HepG2 (cell line): ENCODE results near the gene ASAP2. TPM values are rescaled to one million over a fixed set of nuclear protein-coding genes. Genes with fewer than 3 reads are reported as not detected.

Experiments used
- MTA1 ChIP-seq: sonication (generic); formaldehyde crosslinking; IDR thresholded peaks from 2 replicates; pipeline ENCODE4 v1.4.0; 2020; ENCODE audit warnings: missing genetic modification reagents, mild to moderate bottlenecking, borderline replicate concordance
- NCOA1 ChIP-seq: sonication (generic); formaldehyde crosslinking; IDR thresholded peaks from 2 replicates; pipeline ENCODE4 v1.9.0; 2021; ENCODE audit warnings: missing genetic modification reagents
- RELA ChIP-seq: sonication (generic); formaldehyde crosslinking; IDR thresholded peaks from 2 replicates; pipeline ENCODE4 v1.4.0; 2020; ENCODE audit warnings: missing genetic modification reagents
- SIX1 ChIP-seq: sonication (generic); formaldehyde crosslinking; IDR thresholded peaks from 2 replicates; pipeline ENCODE4 v1.4.0; 2020; ENCODE audit warnings: missing genetic modification reagents, borderline replicate concordance
- TAF15 ChIP-seq: fragments of 200-400 bp; formaldehyde crosslinking; IDR thresholded peaks from one replicate; pipeline ENCODE4 v1.6.1; 2018; ENCODE audit warnings: mild to moderate bottlenecking, low read depth, low read length; ENCODE audit not compliant: poor library complexity, severe bottlenecking
- ZNF230 ChIP-seq: sonication (generic); formaldehyde crosslinking; IDR thresholded peaks from 2 replicates; pipeline ENCODE4 v1.4.0; 2020; ENCODE audit warnings: mild to moderate bottlenecking, missing genetic modification reagents
- ZNF251 ChIP-seq: sonication (generic); formaldehyde crosslinking; IDR thresholded peaks from 2 replicates; pipeline ENCODE4 v1.9.0; 2021; ENCODE audit warnings: mild to moderate bottlenecking, missing genetic modification reagents
- ZNF720 ChIP-seq: sonication (generic); formaldehyde crosslinking; IDR thresholded peaks from 2 replicates; pipeline ENCODE4 v1.4.0; 2020; ENCODE audit warnings: missing genetic modification reagents
- polyA plus RNA-seq, 8 experiments: library from polyadenylated mRNA; depleted of rRNA in 3 of 8; stranded (reverse) in 7 of 8; unstranded in 1 of 8; fragments of >200 nt; fragmentation: Illumina TruSeq in 4 of 8; extraction: Trizol in 4 of 8; gene quantifications; 2 replicates each; pipeline versions ENCODE4 v1.2.1 to v1.2.3, GENCODE V29; 2011 to 2016; ENCODE audit warnings: low read depth in 4 of 8, missing spikeins in 1 of 8, mixed read lengths in 1 of 8; ENCODE audit not compliant: insufficient read depth in 1 of 8
- total RNA-seq, 5 experiments: library from RNA; depleted of rRNA; stranded (reverse); fragments of >200 nt; fragmentation: Illumina TruSeq; extraction: Trizol; gene quantifications; 2 replicates each; pipeline ENCODE4 v1.2.3, GENCODE V29; 2016; ENCODE audit warnings: low read depth in 1 of 5
- TF ChIP-seq, protein P1 (sequence below): sonication (generic); formaldehyde crosslinking; conservative IDR thresholded peaks from 2 replicates; pipeline ENCODE4 v1.5.0; 2020; ENCODE audit warnings: missing genetic modification reagents
- TF ChIP-seq, protein P2 (sequence below): IDR thresholded peaks from 2 replicates; pipeline ENCODE4 v1.6.1; 2018; ENCODE audit warnings: missing genetic modification reagents, mild to moderate bottlenecking, missing compliant biosample characterization
- TF ChIP-seq, protein P3 (sequence below): sonication (generic); formaldehyde crosslinking; conservative IDR thresholded peaks from 2 replicates; pipeline ENCODE4 v1.8.0; 2022; ENCODE audit warnings: low read depth, missing genetic modification reagents
- TF ChIP-seq, protein P4 (sequence below): sonication (generic); formaldehyde crosslinking; IDR thresholded peaks from 2 replicates; pipeline ENCODE4 v1.8.1; 2023; ENCODE audit warnings: mild to moderate bottlenecking, moderate library complexity, missing genetic modification reagents
- TF ChIP-seq, protein P5 (sequence below), 2 experiments: fragments of 450-650 bp in 1 of 2; sonication (generic) in 1 of 2; formaldehyde crosslinking in 1 of 2; IDR thresholded peaks; 2 replicates each; pipeline versions ENCODE4 v1.6.1 to v1.8.0; 2016 to 2022; ENCODE audit warnings: antibody characterized with exemption in 1 of 2, mild to moderate bottlenecking in 1 of 2, missing genetic modification reagents in 1 of 2

ASAP2 gene
- total and polyA plus RNA-seq, 2 of the 13 experiments (the other 11 are each of a cell fraction or from before 2014, with no cell fraction given) = 7.3 to 22.3 TPM

DNA sequence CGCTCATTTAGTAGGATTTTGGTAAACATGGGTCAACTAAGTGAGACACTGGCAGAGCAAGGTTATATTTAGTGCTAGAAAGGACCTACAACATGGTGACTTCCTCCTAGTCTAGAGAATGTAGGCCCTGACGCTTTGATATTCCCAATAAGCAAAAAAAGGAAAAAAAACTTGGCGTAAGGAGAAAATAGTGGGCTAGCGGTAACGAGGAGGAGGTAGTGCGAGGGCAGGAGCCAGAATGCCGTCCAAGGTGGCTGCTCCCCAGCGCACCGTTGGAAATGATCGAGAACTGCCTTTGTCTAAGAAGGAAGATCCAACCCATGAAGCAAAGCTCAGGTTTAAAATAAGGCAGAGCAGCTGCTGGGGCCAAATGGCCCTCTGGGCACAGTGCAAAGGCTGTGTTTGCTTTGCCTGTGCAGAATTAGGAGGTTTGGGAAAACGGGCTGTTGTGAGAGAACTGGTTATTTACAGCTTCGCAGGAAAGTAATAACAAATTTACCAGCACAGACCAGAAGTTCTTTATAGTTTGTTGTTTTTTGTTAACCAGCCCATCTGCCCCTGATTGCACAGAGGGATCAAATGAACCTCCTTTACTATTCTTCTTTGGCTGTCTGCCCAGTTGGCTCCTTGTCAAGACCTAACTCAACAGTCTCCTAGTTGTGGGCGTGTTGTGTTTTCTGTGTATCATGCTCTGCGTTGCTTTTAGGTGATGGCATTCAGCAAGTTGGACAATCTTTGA lies 130.1 kb downstream of the ASAP2 start (continued):
- TF ChIP-seq, protein P1, sequence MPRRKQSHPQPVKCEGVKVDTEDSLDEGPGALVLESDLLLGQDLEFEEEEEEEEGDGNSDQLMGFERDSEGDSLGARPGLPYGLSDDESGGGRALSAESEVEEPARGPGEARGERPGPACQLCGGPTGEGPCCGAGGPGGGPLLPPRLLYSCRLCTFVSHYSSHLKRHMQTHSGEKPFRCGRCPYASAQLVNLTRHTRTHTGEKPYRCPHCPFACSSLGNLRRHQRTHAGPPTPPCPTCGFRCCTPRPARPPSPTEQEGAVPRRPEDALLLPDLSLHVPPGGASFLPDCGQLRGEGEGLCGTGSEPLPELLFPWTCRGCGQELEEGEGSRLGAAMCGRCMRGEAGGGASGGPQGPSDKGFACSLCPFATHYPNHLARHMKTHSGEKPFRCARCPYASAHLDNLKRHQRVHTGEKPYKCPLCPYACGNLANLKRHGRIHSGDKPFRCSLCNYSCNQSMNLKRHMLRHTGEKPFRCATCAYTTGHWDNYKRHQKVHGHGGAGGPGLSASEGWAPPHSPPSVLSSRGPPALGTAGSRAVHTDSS (CRISPR knock-in tag) = no peak
- TF ChIP-seq, protein P2, sequence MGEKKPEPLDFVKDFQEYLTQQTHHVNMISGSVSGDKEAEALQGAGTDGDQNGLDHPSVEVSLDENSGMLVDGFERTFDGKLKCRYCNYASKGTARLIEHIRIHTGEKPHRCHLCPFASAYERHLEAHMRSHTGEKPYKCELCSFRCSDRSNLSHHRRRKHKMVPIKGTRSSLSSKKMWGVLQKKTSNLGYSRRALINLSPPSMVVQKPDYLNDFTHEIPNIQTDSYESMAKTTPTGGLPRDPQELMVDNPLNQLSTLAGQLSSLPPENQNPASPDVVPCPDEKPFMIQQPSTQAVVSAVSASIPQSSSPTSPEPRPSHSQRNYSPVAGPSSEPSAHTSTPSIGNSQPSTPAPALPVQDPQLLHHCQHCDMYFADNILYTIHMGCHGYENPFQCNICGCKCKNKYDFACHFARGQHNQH (CRISPR knock-in tag) = no peak; the same call in 1 of the 2 replicates
- TF ChIP-seq NCOA1 (CRISPR knock-in tag) (0 out of 2 replicates have a peak, but pooled peaks have one; percentile 36), SIX1 (peak; percentile 85), ZNF251 (CRISPR knock-in tag) (no peak), MTA1 (peak; percentile 85; the same call in 1 of the 2 replicates), RELA (CRISPR knock-in tag) (no peak), ZNF720 (CRISPR knock-in tag) (no peak), ZNF230 (peak; percentile 95), TAF15 (no peak)
- TF ChIP-seq, protein P3, sequence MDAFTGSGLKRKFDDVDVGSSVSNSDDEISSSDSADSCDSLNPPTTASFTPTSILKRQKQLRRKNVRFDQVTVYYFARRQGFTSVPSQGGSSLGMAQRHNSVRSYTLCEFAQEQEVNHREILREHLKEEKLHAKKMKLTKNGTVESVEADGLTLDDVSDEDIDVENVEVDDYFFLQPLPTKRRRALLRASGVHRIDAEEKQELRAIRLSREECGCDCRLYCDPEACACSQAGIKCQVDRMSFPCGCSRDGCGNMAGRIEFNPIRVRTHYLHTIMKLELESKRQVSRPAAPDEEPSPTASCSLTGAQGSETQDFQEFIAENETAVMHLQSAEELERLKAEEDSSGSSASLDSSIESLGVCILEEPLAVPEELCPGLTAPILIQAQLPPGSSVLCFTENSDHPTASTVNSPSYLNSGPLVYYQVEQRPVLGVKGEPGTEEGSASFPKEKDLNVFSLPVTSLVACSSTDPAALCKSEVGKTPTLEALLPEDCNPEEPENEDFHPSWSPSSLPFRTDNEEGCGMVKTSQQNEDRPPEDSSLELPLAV (CRISPR knock-in tag) = no peak
- TF ChIP-seq, protein P4, sequence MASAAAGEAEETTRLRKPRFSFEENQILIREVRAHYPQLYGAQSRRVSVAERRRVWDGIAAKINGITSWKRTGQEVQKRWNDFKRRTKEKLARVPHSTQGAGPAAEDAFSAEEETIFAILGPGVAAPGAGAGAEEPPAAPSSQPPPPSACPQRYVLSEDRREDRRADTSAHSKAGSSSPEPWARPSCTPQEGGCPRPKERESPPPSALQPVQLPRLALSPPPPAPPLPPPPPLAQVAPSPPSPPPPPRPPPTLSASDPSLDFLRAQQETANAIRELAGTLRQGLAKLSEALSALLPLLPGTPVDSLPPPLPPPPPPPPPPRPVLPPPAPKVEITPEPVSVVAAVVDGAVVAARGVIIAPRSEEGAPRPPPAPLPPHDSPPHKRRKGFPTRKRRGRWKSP (CRISPR knock-in tag) = no peak
- TF ChIP-seq, protein P5, sequence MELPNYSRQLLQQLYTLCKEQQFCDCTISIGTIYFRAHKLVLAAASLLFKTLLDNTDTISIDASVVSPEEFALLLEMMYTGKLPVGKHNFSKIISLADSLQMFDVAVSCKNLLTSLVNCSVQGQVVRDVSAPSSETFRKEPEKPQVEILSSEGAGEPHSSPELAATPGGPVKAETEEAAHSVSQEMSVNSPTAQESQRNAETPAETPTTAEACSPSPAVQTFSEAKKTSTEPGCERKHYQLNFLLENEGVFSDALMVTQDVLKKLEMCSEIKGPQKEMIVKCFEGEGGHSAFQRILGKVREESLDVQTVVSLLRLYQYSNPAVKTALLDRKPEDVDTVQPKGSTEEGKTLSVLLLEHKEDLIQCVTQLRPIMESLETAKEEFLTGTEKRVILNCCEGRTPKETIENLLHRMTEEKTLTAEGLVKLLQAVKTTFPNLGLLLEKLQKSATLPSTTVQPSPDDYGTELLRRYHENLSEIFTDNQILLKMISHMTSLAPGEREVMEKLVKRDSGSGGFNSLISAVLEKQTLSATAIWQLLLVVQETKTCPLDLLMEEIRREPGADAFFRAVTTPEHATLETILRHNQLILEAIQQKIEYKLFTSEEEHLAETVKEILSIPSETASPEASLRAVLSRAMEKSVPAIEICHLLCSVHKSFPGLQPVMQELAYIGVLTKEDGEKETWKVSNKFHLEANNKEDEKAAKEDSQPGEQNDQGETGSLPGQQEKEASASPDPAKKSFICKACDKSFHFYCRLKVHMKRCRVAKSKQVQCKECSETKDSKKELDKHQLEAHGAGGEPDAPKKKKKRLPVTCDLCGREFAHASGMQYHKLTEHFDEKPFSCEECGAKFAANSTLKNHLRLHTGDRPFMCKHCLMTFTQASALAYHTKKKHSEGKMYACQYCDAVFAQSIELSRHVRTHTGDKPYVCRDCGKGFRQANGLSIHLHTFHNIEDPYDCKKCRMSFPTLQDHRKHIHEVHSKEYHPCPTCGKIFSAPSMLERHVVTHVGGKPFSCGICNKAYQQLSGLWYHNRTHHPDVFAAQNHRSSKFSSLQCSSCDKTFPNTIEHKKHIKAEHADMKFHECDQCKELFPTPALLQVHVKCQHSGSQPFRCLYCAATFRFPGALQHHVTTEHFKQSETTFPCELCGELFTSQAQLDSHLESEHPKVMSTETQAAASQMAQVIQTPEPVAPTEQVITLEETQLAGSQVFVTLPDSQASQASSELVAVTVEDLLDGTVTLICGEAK (IDR thresholded peaks at IDR 0.05) = no peak
- TF ChIP-seq, protein P5 (CRISPR knock-in tag; IDR thresholded peaks at IDR 0.05) = no peak; the same call in 1 of the 2 replicates
